ENCODE measurements around the gene ETV6. TPM values are rescaled to one million over a fixed set of nuclear protein-coding genes. Genes with fewer than 3 reads are reported as not detected.

Gene ETV6
- total RNA-seq, 1 donor, result 11.2 TPM

- DNase-seq (ENCODE audit: low read depth), result no peak
- H3K4me3 ChIP-seq (ENCODE audit: low read depth, low read length), result no peak overlapping the region
- no peak for TF ChIP-seq CTCF (IDR thresholded peaks at IDR 0.05; ENCODE audit: insufficient read depth, low read depth, low read length)
These were observed 85.2 kb downstream of the ETV6 start for GRCh38 chr12:11734580-11735180.

GRCh38 chr12:11738450-11738849, 89.0 kb downstream of the ETV6 start:
- TF ChIP-seq CTCF (IDR thresholded peaks at IDR 0.05; ENCODE audit: insufficient read depth, low read depth, low read length), result no peak

GRCh38 chr12:11739980-11740577, 90.6 kb downstream of the ETV6 start:
- no peak for TF ChIP-seq CTCF (IDR thresholded peaks at IDR 0.05; ENCODE audit: insufficient read depth, low read depth, low read length)
- H3K4me3 ChIP-seq (ENCODE audit: low read depth, low read length), result no peak overlapping the region
- DNase-seq (ENCODE audit: low read depth), result no peak

More at GRCh38 chr12:11738450-11738849, 89.0 kb downstream of the ETV6 start:
- no peak for DNase-seq (ENCODE audit: low read depth)
- H3K4me3 ChIP-seq (ENCODE audit: low read depth, low read length), result no peak overlapping the region

GRCh38 chr12:11741434-11742092, 92.1 kb downstream of the ETV6 start:
- H3K4me3 ChIP-seq (ENCODE audit: low read depth, low read length), result no peak overlapping the region
- no peak for TF ChIP-seq CTCF (IDR thresholded peaks at IDR 0.05; ENCODE audit: insufficient read depth, low read depth, low read length)
- no peak for DNase-seq (ENCODE audit: low read depth)

- no peak for TF ChIP-seq CTCF (IDR thresholded peaks at IDR 0.05; ENCODE audit: insufficient read depth, low read depth, low read length)
- no peak for DNase-seq (ENCODE audit: low read depth)
- H3K4me3 ChIP-seq (ENCODE audit: low read depth, low read length), result no peak overlapping the region
These were observed 94.2 kb downstream of the ETV6 start for GRCh38 chr12:11743423-11744409.

- TF ChIP-seq CTCF (IDR thresholded peaks at IDR 0.05; ENCODE audit: insufficient read depth, low read depth, low read length), result no peak
- DNase-seq (ENCODE audit: low read depth), result no peak
- H3K4me3 ChIP-seq (ENCODE audit: low read depth, low read length), result no peak overlapping the region
These were observed 94.9 kb downstream of the ETV6 start for GRCh38 chr12:11744410-11744801.
